ENCODE data around the gene ORM1. TPM values are rescaled to one million over a fixed set of nuclear protein-coding genes. Genes with fewer than 3 reads are reported as not detected.

The ORM1 gene
- total RNA-seq, 4 donors from 2014 or later: 59.2 TPM; not detected in 3

DNA sequence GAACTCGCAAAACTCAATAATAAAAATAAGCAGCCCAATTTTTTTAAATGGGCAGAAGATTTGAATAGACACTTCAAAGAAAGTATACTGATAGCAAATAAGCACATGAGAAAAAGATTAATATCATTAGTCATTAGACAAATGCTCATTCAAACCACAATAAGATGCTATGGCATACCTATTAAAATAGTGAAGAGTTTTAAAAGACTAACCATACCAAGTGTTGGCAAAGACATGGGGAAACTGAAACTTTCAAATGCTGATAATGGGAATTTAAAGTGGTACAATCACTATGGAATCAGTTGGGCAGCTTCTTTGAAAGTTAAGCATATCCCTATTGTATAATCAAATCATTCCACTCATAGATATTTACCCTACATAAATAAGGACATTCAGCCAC lies 26.6 kb upstream of the ORM1 start:
- no peaks in the 10 kb centered on the region for H3K4me1 ChIP-seq
- 97% methylated on average over 1 of the region's 1 CpG for WGBS
- no peak overlapping the region for H3K4me3 ChIP-seq
- no peak overlapping the region for H3K27ac ChIP-seq
- H3K27me3 ChIP-seq: no peaks in the 10 kb centered on the region
- peaks cover 31% of the 10 kb centered on the region for H3K36me3 ChIP-seq
- TF ChIP-seq POLR2A (IDR thresholded peaks at IDR 0.05) (no peak), POLR2AphosphoS5 (IDR thresholded peaks at IDR 0.05) (no peak), EP300 (IDR thresholded peaks at IDR 0.05) (no peak)
- TF ChIP-seq, protein P1, sequence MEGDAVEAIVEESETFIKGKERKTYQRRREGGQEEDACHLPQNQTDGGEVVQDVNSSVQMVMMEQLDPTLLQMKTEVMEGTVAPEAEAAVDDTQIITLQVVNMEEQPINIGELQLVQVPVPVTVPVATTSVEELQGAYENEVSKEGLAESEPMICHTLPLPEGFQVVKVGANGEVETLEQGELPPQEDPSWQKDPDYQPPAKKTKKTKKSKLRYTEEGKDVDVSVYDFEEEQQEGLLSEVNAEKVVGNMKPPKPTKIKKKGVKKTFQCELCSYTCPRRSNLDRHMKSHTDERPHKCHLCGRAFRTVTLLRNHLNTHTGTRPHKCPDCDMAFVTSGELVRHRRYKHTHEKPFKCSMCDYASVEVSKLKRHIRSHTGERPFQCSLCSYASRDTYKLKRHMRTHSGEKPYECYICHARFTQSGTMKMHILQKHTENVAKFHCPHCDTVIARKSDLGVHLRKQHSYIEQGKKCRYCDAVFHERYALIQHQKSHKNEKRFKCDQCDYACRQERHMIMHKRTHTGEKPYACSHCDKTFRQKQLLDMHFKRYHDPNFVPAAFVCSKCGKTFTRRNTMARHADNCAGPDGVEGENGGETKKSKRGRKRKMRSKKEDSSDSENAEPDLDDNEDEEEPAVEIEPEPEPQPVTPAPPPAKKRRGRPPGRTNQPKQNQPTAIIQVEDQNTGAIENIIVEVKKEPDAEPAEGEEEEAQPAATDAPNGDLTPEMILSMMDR (IDR thresholded peaks at IDR 0.05): no peak
- H3K9me3 ChIP-seq: no peaks in the 10 kb centered on the region
- DNase-seq (ENCODE audit: low spot score in 2 of 2): no peak

DNA sequence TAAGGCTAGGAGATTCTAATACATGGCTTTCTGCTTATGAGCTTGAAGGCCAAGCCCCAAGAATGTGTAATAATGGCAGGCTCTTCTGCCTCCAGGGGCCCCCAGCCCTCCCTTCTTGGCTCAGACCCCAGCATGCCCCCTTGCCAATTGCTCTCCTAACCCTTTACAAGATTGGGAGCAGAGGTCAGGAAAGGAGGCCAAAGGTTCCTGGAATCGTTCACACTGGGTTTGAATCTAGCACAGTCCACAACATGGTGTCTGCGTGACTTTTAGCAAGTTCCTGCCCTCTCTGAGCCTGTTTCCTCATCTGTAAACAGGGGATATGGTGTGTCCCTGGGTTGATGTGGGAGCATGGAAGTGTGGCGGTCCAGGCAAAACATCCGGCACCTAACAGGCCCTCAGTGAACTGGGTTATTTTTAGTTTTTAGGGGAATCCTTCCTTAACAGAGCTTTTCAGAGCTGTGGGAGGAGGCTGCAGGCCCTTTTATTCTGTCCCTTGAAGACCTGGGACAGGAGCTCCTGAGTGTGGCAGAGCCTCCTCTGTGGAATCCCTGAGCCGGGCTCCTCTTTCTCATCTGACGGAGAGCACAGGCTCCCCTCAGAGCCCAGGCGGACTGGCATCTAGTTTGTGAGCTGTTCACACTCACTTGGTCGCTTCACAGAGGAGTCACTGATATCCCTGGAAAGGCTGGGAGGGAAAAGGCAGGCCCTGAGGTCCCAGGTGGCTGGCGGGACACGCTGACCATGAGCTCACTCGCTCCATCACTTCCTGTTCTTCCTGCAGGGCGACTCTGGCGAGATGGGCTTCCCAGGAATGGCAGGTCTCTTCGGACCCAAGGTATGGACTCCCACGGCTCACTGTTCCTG lies 23.4 kb upstream of the ORM1 start:
- WGBS: 88% methylated on average over 9 of the region's 15 CpGs
- Histone ChIP-seq H3K27me3 (no peaks in the 10 kb centered on the region), H3K4me3 (no peak overlapping the region), H3K9me3 (no peaks in the 10 kb centered on the region), H3K4me1 (no peaks in the 10 kb centered on the region), H3K36me3 (peaks cover 24% of the 10 kb centered on the region), H3K27ac (no peak overlapping the region)
- DNase-seq (ENCODE audit: low spot score in 2 of 2): peak; percentile 33 to 64
- no peak for TF ChIP-seq EP300 (IDR thresholded peaks at IDR 0.05)

DNA sequence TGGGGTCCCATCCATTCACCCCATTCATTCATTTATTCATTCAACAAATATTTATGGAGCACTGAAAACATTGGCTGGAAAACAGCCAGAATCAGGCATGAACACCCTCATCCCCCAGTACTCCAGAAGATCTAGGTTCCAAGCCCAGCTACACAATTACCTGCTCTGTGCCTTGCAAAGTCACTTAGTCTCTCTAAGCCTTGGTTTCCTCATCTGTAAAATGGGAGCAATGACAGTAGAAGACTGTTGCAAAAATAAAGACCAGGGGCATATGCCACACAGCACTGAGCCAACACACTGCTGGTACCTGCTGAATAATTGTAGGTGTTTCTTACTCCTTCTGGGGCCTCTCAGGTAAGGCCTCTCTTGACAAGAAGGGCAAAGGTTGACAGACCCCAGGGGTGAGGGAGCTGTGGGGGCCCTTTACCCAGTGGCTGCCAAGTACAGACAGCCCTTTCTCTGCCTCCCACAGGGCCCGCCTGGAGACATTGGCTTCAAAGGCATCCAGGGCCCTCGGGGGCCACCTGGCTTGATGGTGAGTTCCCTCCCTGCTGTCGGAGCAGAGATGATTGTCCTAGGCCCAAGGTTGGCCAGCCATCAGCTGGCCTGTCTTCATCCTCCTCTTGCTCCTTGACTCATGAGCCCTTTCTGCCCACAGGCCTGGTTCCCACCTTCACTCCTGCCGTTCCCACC lies 22.6 kb upstream of the ORM1 start:
- Histone ChIP-seq H3K36me3 (peaks cover 18% of the 10 kb centered on the region), H3K27me3 (no peaks in the 10 kb centered on the region), H3K4me1 (no peaks in the 10 kb centered on the region), H3K9me3 (no peaks in the 10 kb centered on the region), H3K4me3 (no peak overlapping the region), H3K27ac (no peak overlapping the region)
- TF ChIP-seq POLR2A (IDR thresholded peaks at IDR 0.05): no peak
- TF ChIP-seq EP300 (IDR thresholded peaks at IDR 0.05): no peak
- TF ChIP-seq POLR2AphosphoS5 (IDR thresholded peaks at IDR 0.05): no peak
- TF ChIP-seq, protein P1 (IDR thresholded peaks at IDR 0.05): no peak
- 100% methylated on average over 2 of the region's 4 CpGs for WGBS
- DNase-seq (ENCODE audit: low spot score in 2 of 2): peak; percentile 28 to 54

DNA sequence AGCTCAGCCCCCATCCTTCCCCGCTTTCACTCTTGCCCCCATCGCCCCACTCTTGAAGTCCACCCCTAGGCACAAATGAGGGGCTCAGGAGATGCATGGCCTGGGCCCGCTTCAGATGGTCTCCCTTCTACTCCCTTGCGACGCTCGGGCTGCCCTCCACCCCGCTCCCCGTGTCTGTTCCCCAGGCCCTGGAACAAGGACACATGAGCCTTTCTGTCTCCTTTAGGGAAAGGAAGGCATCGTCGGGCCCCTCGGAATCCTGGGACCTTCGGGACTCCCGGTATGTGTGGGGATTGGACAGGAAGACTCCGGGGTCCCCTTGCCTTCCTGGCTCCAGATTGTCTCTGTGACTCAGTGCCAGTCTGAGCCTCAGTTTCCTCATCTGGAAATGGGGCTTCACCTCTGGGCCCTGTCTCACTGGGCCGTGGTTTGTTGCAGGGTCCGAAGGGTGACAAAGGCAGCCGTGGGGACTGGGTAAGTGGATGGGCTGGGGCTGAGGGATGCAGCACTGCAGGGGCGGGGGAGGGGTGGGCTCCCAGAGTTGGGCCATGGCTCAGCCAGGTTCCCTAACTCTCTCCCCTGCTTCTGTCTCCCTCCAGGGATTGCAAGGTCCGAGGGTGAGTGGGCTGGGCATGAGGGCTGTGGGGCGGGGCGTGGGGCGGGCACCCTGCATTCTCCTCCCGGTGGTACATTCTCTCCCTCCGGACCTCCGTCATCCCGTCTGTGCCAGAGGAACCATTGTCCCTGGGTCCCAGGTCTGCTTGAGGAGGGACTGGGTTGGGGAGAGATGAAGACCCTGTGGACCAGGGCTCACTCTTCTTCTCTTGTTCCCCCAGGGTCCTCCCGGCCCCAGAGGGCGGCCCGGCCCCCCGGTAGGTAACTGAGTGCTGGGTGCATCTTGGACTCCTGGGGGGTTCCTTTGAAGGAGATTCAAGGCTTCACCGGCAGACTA lies 21.8 kb upstream of the ORM1 start:
- peak; percentile 47 to 57 for DNase-seq (ENCODE audit: low spot score in 2 of 2)
- no peak overlapping the region for H3K27ac ChIP-seq

More for the DNA sequence above, 21.8 kb upstream of the ORM1 start:
- 95% methylated on average over 27 of the region's 31 CpGs for WGBS
- TF ChIP-seq POLR2AphosphoS5 (IDR thresholded peaks at IDR 0.05): no peak
- TF ChIP-seq POLR2A (IDR thresholded peaks at IDR 0.05): no peak
- TF ChIP-seq, protein P1 (IDR thresholded peaks at IDR 0.05): no peak
- no peak for TF ChIP-seq EP300 (IDR thresholded peaks at IDR 0.05)
- peaks cover 18% of the 10 kb centered on the region for H3K36me3 ChIP-seq
- H3K9me3 ChIP-seq: no peaks in the 10 kb centered on the region
- H3K4me1 ChIP-seq: no peaks in the 10 kb centered on the region
- H3K4me3 ChIP-seq: no peak overlapping the region
- no peaks in the 10 kb centered on the region for H3K27me3 ChIP-seq
